SK-N-DZ (cell line): Measurements from ENCODE around the gene OR2T4. TPM values are rescaled to one million over a fixed set of nuclear protein-coding genes. Genes with fewer than 3 reads are reported as not detected.

Experiments
- DNase-seq: peaks from one replicate; pipeline ENCODE4 v3.0.0-alpha.2; 2015; ENCODE audit warnings: low spot score
- polyA plus RNA-seq, 2 experiments: library from polyadenylated mRNA; depleted of rRNA; stranded (reverse); fragments of >200 nt; gene quantifications; 2 replicates each; pipeline ENCODE4 v1.2.3, GENCODE V29; 2014

OR2T4 gene, protein sequence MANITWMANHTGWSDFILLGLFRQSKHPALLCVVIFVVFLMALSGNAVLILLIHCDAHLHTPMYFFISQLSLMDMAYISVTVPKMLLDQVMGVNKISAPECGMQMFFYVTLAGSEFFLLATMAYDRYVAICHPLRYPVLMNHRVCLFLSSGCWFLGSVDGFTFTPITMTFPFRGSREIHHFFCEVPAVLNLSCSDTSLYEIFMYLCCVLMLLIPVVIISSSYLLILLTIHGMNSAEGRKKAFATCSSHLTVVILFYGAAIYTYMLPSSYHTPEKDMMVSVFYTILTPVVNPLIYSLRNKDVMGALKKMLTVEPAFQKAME
- not detected in 2 replicates for polyA plus RNA-seq (2014; cell fraction: cytosol; rRNA removed)
- polyA plus RNA-seq (2014; cell fraction: nucleus; rRNA removed), result not detected in 2 replicates

DNA sequence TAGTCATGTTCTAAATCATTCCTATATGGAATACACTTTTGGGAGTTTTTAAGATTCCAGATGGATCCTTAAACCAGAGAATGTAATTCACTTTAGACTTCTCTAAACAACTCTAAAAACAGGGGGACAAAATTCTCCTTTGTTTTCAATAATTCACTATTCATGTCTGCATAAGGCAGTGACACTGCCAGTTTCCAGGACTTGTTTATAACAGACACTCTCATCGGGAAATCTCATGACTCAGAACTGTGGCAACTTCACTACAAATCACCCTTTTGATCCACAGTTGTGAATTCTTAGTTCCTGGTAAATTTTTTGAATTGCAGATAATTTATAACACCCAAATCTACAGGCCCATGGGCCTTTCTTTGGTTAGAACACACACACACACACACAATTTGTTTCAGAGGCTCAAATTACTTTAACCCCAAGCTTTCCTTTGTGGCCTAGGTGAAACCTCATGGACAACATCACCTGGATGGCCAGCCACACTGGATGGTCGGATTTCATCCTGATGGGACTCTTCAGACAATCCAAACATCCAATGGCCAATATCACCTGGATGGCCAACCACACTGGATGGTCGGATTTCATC lies at the start of gene OR2T4:
Gene OR2T4, plus strand, starts transcription at position 545 of the 595 bp plus-strand sequence. Its CDS starts 0 bp downstream, at position 545.
- DNase-seq, result no peak

DNA sequence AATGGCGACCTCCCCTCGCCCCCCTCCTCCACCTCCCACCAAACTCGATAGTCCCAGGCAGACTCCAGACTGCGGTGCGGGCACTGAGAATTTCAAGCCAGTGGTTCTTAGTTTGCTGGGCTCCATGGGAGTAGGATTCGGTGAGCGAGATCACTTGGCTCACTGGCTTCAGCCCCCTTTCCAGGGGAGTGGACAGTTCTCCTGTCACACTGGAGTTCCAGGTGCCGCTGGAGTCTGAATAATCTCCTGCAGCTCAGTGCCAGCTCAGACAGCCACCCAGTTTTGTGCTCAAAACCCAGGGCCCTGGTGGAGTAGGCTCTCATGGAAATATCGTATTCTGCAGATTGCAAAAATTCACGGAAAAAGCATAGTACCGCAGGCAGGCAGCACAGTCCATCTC lies 44.7 kb upstream of the OR2T4 start:
- no peak for DNase-seq

DNA sequence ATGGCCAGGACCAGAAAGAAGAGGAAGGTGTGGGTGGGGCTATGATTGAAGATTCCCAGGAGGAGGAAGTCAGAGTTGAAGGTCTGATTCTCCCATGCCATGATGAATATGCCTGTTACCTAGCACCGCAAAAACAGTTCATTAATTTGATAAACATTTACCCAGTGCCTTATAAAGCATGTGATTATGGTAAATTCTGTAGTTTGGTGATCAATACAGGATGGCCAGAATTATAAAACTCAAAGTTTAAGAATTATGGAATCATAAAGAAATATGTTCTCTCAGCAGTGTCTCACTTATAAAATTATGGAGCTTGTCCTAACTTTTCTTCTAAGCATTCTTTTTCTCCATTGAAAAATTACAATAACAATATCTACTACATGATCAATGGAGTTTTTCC lies 37.0 kb upstream of the OR2T4 start, which contains the start of gene OR2M7:
Gene OR2M7, minus strand, starts transcription at position 101 of the 400 bp plus-strand sequence. Its CDS starts 0 bp downstream, at position 101.
- DNase-seq, result no peak

DNA sequence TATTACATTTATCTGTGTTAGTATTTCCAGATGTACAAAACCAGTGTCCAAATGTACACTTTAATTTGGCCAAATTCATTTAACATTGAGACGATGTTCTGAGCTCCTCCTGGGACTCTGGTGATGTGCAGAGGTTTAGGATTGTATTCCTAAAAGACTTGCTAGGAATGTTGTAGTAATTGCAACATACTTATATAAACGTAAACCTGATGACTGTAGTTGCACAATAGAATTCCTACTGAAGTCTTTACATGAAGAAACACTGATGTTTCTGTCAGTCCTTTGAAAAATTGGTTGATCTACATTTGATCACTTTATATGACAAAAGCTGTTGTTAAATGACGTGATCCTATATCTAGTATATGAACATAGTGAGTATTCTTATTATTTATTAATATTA lies 18.0 kb upstream of the OR2T4 start:
- no peak for DNase-seq

DNA sequence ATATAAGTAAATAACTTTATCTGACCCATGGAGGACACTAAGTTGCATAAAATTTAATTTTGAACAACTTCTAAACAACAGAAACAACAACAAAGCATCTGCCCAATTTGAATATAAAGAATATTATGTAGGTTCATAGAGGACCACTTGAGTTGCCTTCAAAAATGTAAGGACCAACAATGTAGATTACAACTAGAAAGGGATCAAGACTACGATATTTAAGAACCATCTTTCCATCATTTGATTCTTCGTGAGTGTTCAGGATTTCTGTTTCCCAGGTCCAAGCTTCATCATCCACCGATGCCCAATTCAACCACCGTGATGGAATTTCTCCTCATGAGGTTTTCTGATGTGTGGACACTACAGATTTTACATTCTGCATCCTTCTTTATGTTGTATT lies 13.0 kb upstream of the OR2T4 start, which contains the start of gene OR14C36:
Gene OR14C36, plus strand, starts transcription at position 301 of the 400 bp plus-strand sequence. Its CDS starts 0 bp downstream, at position 301.
- DNase-seq, result no peak

DNA sequence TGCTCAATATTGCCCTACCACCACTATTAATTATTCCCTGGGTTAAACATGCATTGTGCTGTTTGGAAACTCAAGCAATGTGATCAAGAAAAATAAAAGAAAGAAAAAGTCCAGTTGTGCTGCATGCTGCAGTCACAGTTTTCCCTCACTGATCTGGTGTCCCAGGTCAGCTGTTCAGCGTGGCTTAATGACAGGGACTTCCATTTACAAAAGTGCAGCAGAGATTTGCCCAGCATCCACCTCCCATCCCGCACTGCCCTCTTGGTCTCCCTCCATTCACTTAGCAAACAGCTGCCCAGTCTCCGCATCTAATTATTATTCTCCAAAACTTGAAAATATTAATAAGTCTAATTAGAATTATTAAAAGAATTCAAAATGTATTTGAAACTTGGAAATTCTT lies 2.0 kb upstream of the OR2T4 start:
- no peak for DNase-seq

DNA sequence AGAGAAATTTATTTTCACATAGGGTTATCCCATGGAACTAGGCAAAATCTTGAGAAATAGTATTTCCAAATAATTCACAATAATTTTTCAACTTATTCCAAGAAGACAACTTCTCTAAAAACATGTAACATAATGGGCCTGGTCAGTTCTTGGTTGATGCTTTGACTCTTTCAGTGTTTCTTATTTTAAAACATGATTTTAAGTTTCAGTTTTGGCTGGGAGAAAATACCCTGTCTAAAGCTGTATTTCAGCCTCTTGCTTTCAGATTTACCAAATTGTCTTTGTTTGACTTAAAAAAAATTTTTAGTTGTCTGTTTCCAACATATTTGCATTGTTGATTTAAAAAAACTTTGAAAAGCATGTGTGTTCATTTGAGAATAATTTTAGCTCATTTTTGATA lies 5.1 kb downstream of the OR2T4 start:
- DNase-seq, result no peak

DNA sequence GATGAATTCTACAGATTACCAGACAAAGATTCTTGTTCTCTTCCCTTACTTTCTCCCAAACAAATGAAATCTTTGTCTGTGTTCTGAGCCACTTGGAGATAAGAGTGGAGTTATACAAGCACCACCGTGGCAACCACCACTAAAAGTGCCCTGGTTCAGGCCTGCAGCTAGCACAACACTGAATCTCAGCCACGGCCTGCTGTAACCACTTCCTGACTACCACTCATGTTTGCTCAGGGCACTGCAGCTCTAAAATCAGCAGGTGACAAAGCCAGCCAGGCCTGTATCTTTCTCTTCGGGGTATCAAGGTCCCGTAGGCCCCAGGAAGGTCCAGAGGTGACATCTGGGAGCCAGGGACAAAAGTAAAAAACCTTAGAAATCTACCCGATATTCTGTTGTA lies 10.9 kb downstream of the OR2T4 start:
- no peak for DNase-seq

DNA sequence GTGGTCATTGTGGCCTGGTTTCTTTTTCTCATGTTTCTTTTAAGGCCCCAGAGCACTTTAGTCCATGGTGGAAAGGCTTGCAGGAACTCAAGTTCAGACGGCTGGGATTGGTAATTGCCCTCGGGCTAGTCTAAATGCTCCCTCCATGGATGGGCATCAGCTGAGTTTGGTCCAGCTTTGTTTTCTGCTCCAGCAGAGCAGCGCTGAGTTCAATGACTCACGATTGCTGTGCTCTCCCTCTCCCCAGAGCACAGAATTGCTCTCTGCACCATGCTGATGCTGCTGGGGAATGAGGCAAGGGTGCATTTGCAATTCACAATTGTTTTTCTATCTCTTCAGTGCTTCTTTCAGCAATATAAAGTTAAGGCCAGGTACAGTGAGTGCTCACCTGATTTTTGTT lies 12.3 kb downstream of the OR2T4 start:
- DNase-seq, result no peak

DNA sequence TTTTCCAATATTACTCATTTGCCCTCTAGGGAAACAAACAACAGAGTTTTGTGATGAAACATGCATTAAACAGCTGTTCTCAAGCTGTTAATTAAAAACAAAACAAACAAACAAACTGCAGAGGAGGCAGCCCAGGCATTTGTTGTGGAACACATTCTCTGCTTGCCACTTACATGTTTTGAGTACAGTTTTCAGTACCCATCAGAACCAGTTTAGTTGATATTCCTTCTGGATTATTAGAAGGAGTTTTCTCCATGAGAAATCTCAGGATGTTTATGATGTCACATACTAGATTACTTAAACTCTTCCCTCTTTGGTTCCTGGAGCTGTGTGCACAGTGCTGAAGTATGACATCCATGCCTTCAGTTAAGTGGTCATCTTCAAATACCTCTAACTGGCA lies 14.0 kb downstream of the OR2T4 start, which contains the start of gene OR2T6:
Gene OR2T6, plus strand, starts transcription at position 301 of the 400 bp plus-strand sequence. CDS start 11,863 bp downstream, outside the sequence.
- DNase-seq, result no peak

DNA sequence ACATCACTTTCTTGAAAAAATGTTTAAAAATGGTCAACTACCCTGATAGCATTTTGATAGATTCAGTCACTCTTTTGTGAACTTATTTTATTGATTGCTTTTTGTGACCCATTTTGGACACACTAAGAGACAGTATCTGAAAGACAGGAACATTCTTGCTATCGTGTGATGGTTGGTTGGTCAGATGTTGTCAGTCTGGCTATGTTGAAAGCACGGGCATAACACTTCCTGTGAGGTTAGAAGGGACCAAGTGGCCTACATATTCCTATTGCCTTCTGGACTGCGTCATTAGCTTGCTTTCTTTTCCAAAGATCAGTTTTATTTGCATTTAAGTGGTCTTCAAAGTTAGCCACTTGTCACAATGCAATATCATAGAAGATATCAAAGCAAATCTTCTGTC lies 15.5 kb downstream of the OR2T4 start:
- DNase-seq, result no peak

DNA sequence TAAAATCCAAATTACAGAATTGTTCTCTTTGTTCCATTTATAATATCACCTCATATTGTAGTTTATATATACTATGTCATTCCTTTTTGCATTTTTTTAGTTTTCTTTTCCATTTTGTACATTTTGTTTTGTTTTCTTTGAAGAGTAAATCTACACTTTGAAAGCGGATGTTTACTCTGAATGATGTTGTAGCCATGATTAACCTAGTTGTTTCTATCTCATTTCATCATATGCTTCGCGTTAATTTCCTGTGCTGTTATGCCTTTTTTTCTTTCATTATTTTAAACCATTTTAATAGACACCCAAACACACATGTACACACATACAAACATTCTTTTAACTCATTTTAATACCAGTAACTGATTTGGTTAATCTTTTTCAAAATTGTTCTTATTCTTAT lies 19.4 kb downstream of the OR2T4 start:
- DNase-seq, result no peak

DNA sequence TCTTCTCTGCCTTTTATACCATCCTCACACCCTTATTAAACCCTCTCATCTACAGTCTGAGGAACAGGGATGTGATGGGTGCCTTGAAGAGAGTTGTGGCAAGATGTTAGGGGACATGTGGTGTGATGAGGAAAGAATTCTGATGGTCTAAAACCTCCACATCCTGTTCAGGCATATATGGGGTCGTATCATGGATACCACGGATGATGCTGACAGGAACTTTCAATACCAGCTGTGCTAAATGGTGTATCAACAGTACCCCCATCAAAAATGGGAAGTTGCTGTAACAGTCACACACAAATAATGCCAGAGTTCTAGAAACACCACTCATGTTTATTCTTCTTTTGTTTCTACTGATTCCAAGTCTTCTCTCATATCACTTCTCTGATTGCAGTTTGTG lies 27.0 kb downstream of the OR2T4 start:
- DNase-seq, result no peak

DNA sequence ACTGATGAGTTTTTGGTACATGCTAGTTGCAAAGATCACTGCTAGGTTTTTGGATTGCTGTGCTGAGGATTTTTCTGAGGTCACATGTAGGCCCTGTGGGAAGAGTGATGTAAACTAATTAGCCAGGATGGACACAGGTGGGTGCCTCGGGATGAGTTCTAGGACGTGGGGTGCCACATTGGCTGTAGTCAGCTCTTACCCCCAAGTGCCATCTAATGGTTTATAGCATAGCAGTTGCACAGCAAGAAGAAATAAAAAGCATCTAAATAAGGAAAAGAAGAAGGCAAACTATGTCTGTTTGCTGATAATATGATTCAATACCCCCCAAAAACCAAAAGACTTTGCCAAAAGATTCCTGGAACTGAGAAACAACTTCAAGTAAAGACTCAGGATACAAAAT lies 31.6 kb downstream of the OR2T4 start:
- no peak for DNase-seq

DNA sequence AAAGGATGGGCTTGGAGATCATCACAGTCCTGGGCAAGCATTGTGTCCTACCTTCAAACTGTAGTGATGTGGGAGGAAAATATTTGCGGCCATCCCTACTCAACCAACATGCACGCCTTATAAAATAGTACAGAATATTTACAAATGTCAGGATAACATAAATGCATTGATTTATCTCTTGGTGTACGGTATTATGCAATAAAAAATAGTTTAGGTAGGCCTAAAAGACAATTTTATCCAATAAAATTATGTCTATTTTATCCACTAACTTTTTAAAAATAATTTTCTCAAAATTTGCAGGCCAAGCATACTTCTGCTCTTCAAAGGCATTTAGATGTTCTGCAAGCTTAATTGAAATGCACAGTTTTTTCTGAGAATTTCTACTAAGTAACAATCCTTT lies 41.3 kb downstream of the OR2T4 start, which contains the start of gene OR2T1:
Gene OR2T1, plus strand, starts transcription at position 301 of the 400 bp plus-strand sequence. CDS start 3,100 bp downstream, outside the sequence.
- DNase-seq, result no peak

DNA sequence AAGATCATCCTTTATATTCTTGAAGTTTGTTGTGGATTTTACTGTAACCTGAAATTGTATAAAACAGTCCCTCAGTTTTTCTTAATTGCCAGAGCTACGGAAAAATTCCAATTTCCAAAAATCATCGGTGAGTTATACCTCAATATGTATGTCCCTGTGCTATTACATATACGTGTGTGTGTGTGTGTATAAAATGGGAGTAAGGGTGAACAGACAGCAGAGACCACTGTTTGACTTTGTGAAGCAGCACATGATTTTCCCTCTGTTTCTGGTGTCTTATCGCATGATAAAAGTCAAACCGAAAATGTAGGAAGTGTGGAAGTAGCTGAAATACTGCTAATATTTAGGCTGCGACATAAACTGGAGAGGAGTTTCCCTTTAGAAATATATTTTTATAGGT lies 42.6 kb downstream of the OR2T4 start:
- peak; percentile 10 for DNase-seq

DNA sequence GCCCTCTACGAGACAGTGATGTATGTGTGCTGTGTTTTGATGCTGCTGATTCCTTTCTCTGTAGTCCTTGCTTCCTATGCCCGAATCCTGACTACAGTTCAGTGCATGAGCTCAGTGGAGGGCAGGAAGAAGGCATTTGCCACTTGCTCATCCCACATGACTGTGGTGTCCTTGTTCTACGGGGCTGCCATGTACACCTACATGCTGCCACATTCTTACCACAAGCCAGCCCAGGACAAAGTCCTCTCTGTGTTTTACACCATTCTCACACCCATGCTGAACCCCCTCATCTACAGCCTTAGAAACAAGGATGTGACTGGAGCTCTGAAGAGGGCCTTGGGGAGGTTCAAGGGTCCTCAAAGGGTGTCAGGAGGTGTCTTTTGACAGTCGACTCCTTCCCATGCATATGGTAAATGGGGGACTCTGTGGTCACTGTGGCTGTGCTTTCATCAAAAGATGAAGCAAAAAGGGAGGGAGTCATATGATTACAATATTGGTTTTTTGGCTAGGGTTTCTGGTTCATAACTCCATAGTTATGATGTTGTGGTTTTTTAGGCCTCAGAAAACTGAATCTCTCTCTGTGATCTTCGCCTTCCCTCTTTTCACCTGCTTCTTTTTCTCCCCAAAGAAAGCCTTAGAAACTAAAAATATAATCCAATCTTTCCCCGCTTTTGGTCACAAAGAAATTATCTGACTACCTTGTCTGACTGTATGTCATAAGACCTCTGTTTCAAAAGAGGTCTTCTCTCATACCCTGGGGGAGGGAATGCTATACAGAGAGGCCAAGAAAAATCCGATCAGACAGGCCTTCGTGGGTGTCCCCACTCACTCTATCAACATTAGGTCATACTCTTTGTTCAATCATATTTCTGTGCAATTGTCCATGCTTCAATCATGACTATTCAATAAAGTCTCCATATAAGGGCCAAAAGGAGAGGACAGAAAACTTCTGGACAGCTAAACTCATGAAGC lies 45.5 kb downstream of the OR2T4 start:
- DNase-seq, result no peak
